H9 (cell line): ENCODE measurements around the gene ABHD16A. TPM values are rescaled to one million over a fixed set of nuclear protein-coding genes. Genes with fewer than 3 reads are reported as not detected.

Source experiments
- DNase-seq: peaks from one replicate; pipeline ENCODE4 v3.0.0-alpha.2; 2017
- H2AFZ ChIP-seq: one replicate; pipeline ENCODE4 v1.6.1; 2013; ENCODE audit warnings: mild to moderate bottlenecking, low read length, control low read depth, moderate library complexity
- H2AK5ac ChIP-seq: 2 replicates; pipeline ENCODE4 v1.6.1; 2013; ENCODE audit warnings: low read length, control low read depth, mixed read lengths; ENCODE audit not compliant: insufficient read length
- H2BK120ac ChIP-seq: one replicate; pipeline ENCODE4 v1.6.1; 2013; ENCODE audit warnings: low read depth, mild to moderate bottlenecking, low read length, control low read depth, inconsistent platforms; ENCODE audit not compliant: poor library complexity, severe bottlenecking
- H2BK12ac ChIP-seq: 2 replicates; pipeline ENCODE4 v1.6.1; 2013; ENCODE audit warnings: low read length, control low read depth, mixed read lengths, low read depth; ENCODE audit not compliant: insufficient read length
- H2BK15ac ChIP-seq: 2 replicates; pipeline ENCODE4 v1.6.1; 2013; ENCODE audit warnings: low read depth, low read length, control low read depth
- H2BK20ac ChIP-seq: one replicate; pipeline ENCODE4 v1.6.1; 2013; ENCODE audit warnings: low read depth, mild to moderate bottlenecking, low read length, control low read depth, inconsistent platforms; ENCODE audit not compliant: poor library complexity, severe bottlenecking
- H2BK5ac ChIP-seq: 2 replicates; pipeline ENCODE4 v1.6.1; 2013; ENCODE audit warnings: low read length, control low read depth, mixed read lengths; ENCODE audit not compliant: insufficient read length
- H3K14ac ChIP-seq: 2 replicates; pipeline ENCODE4 v1.6.1; 2013; ENCODE audit warnings: low read length, control low read depth; ENCODE audit not compliant: insufficient read depth
- H3K18ac ChIP-seq: 2 replicates; pipeline ENCODE4 v1.6.1; 2013; ENCODE audit warnings: low read depth, mild to moderate bottlenecking, mixed read lengths, low read length, control low read depth; ENCODE audit not compliant: insufficient read length
- H3K23ac ChIP-seq: 2 replicates; pipeline ENCODE4 v1.6.1; 2013; ENCODE audit warnings: low read length, control low read depth, mixed read lengths, low read depth; ENCODE audit not compliant: insufficient read length
- H3K23me2 ChIP-seq: 2 replicates; pipeline ENCODE4 v1.6.1; 2013; ENCODE audit warnings: low read depth, mild to moderate bottlenecking, mixed read lengths, low read length, control low read depth; ENCODE audit not compliant: insufficient read length, poor library complexity, severe bottlenecking
- H3K27ac ChIP-seq: 2 replicates; pipeline ENCODE4 v1.5.1; 2013; ENCODE audit warnings: low read length, control low read depth, mixed read lengths, low read depth; ENCODE audit not compliant: insufficient read length
- H3K27me3 ChIP-seq: 2 replicates; pipeline ENCODE4 v1.6.1; 2013; ENCODE audit warnings: low read length, control low read depth, inconsistent platforms; ENCODE audit not compliant: insufficient read depth
- H3K4ac ChIP-seq: 2 replicates; pipeline ENCODE4 v1.6.1; 2013; ENCODE audit warnings: low read depth, mild to moderate bottlenecking, control low read depth, inconsistent platforms, low read length, moderate library complexity
- H3K4me1 ChIP-seq: 2 replicates; pipeline ENCODE4 v1.6.1; 2013; ENCODE audit warnings: low read length, control low read depth, inconsistent platforms; ENCODE audit not compliant: insufficient read depth
- H3K4me2 ChIP-seq: 2 replicates; pipeline ENCODE4 v1.6.1; 2013; ENCODE audit warnings: low read length, control low read depth, mixed read lengths; ENCODE audit not compliant: insufficient read length, insufficient read depth
- H3K56ac ChIP-seq: 2 replicates; pipeline ENCODE4 v1.6.1; 2013; ENCODE audit warnings: low read depth, mild to moderate bottlenecking, mixed read lengths, low read length, control low read depth; ENCODE audit not compliant: insufficient read length
- H3K79me1 ChIP-seq: 2 replicates; pipeline ENCODE4 v1.6.1; 2013; ENCODE audit warnings: low read depth, mild to moderate bottlenecking, moderate library complexity, low read length, control low read depth, inconsistent platforms; ENCODE audit not compliant: insufficient read depth, poor library complexity, severe bottlenecking
- H3K79me2 ChIP-seq: 2 replicates; pipeline ENCODE4 v1.6.1; 2013; ENCODE audit warnings: low read length, control low read depth, inconsistent platforms; ENCODE audit not compliant: insufficient read depth
- H3K9ac ChIP-seq: 2 replicates; pipeline ENCODE4 v1.6.1; 2013; ENCODE audit warnings: low read length, control low read depth, mixed read lengths; ENCODE audit not compliant: insufficient read length; ENCODE audit errors: extremely low read depth
- H3K9me3 ChIP-seq: one replicate; pipeline ENCODE4 v1.6.1; 2013; ENCODE audit warnings: low read depth, low read length, inconsistent platforms; ENCODE audit not compliant: control insufficient read depth
- H3T11ph ChIP-seq: one replicate; pipeline ENCODE4 v1.6.1; 2013; ENCODE audit warnings: mild to moderate bottlenecking, low read length, control low read depth, inconsistent platforms
- H4K20me1 ChIP-seq: one replicate; pipeline ENCODE4 v1.6.1; 2013; ENCODE audit not compliant: control insufficient read depth, insufficient read length, insufficient read depth
- H4K5ac ChIP-seq: 2 replicates; pipeline ENCODE4 v1.6.1; 2013; ENCODE audit warnings: low read depth, mild to moderate bottlenecking, mixed read lengths, low read length, control low read depth; ENCODE audit not compliant: insufficient read length
- H4K8ac ChIP-seq: replicated peaks from 2 replicates; pipeline ENCODE4 v1.6.1; 2013; ENCODE audit warnings: low read length, control low read depth, mixed read lengths, low read depth; ENCODE audit not compliant: insufficient read length
- H4K91ac ChIP-seq: 2 replicates; pipeline ENCODE4 v1.6.1; 2013; ENCODE audit warnings: low read depth, mild to moderate bottlenecking, moderate library complexity, mixed read lengths, low read length, control low read depth; ENCODE audit not compliant: insufficient read length
- H3K27ac Mint-ChIP-seq, 3 experiments: 2 replicates in 2 of 3; 3 replicates in 1 of 3; pipeline ENCODE4 v1.8.0; 2020 to 2021; ENCODE audit warnings: mixed read lengths in 3 of 3, mild to moderate bottlenecking in 1 of 3, moderate library complexity in 1 of 3
- H3K27me3 Mint-ChIP-seq: 2 replicates; pipeline ENCODE4 v1.8.0; 2021; ENCODE audit warnings: low read depth, mild to moderate bottlenecking, moderate library complexity, mixed read lengths
- H3K36me3 Mint-ChIP-seq, 3 experiments: 2 replicates in 2 of 3; 3 replicates in 1 of 3; pipeline ENCODE4 v1.8.0; 2020 to 2021; ENCODE audit warnings: low read depth in 3 of 3, mixed read lengths in 3 of 3; ENCODE audit not compliant: insufficient read depth in 1 of 3
- H3K4me1 Mint-ChIP-seq, 2 experiments: 2 replicates each; pipeline ENCODE4 v1.8.0; 2020; ENCODE audit warnings: mixed read lengths in 2 of 2
- H3K4me3 Mint-ChIP-seq, 2 experiments: 2 replicates in 1 of 2; 3 replicates in 1 of 2; pipeline ENCODE4 v1.8.0; 2020 to 2021; ENCODE audit warnings: mild to moderate bottlenecking in 2 of 2, mixed read lengths in 2 of 2, moderate library complexity in 1 of 2
- H3K9me3 Mint-ChIP-seq, 2 experiments: 2 replicates in 1 of 2; 3 replicates in 1 of 2; pipeline ENCODE4 v1.8.0; 2020; ENCODE audit warnings: mild to moderate bottlenecking in 2 of 2, mixed read lengths in 2 of 2, moderate library complexity in 1 of 2
- CTCF ChIP-seq: fragments of 200-600 bp; sonication (generic); conservative IDR thresholded peaks from 3 replicates; pipeline ENCODE4 v1.8.0; 2021; ENCODE audit warnings: antibody characterized with exemption, mild to moderate bottlenecking
- WGBS: extraction: QIAGEN DNeasy Blood & Tissue Kit; methylation state at CpG from one replicate; pipeline ENCODE4 v1.1.7; 2013; ENCODE audit warnings: missing lambda C conversion rate, low lambda C conversion rate, mixed read lengths; ENCODE audit not compliant: insufficient read length; ENCODE audit errors: extremely low coverage; 5-methylcytosine and 5-hydroxymethylcytosine counted together
- total RNA-seq: library from RNA; stranded (reverse); gene quantifications from 2 replicates; pipeline ENCODE4 v1.2.1, GENCODE V29; 2021

The ABHD16A gene
- total RNA-seq, 1 experiment from 2014 or later: 34.4 TPM

- H3K36me3 Mint-ChIP-seq: peaks cover 0 to 11% (median 10%) of the 10 kb centered on the region in 3 experiments; a peak in 5 of 7 replicates
- Histone ChIP-seq H2BK120ac (no peak within 1 kb of the TSS), H3K27ac (no peak within 1 kb of the TSS), H3T11ph (no peak within 1 kb of the TSS), H3K4ac (no peak within 1 kb of the TSS), H3K56ac (no peak within 1 kb of the TSS), H3K4me2 (no peak within 1 kb of the TSS), H3K4me1 (peaks cover 6% of the 10 kb centered on the region; the same call in 1 of the 2 replicates), H3K23me2 (no peaks in the 10 kb centered on the region), H4K8ac (no peak within 1 kb of the TSS), H4K91ac (no peak within 1 kb of the TSS), H2BK12ac (no peak within 1 kb of the TSS), H3K9me3 (no peaks in the 10 kb centered on the region), H2BK5ac (no peak within 1 kb of the TSS), H3K27me3 (no peaks in the 10 kb centered on the region), H3K18ac (no peak within 1 kb of the TSS), H2AK5ac (no peak within 1 kb of the TSS), H3K14ac (no peak within 1 kb of the TSS), H2AFZ (no peak within 1 kb of the TSS), H4K5ac (no peak within 1 kb of the TSS), H4K20me1 (no peaks in the 10 kb centered on the region), H2BK15ac (no peak within 1 kb of the TSS), H2BK20ac (no peak within 1 kb of the TSS), H3K79me2 (no peaks in the 10 kb centered on the region), H3K79me1 (no peaks in the 10 kb centered on the region), H3K23ac (no peak within 1 kb of the TSS), H3K9ac (no peak within 1 kb of the TSS)
- H3K9me3 Mint-ChIP-seq: no peaks in the 10 kb centered on the region
- H3K4me3 Mint-ChIP-seq: no peak within 1 kb of the TSS
- no peaks in the 10 kb centered on the region for H3K27me3 Mint-ChIP-seq
- no peak for TF ChIP-seq CTCF
- no peak for DNase-seq
- peaks cover 19 to 23% of the 10 kb centered on the region in 2 experiments for H3K4me1 Mint-ChIP-seq
- no peak within 1 kb of the TSS for H3K27ac Mint-ChIP-seq
- WGBS: no CpG with 5 or more reads among the region's 4 CpGs
Observed at GRCh38 chr6:31721351-31722020, 18.4 kb upstream of the ABHD16A start, which contains the start of gene LY6G6C. TSS of gene LY6G6C (minus strand) at chr6:31721746. CDS start at chr6:31721679, 67 bp downstream.
